ENCODE data around the gene OR7G2. TPM values are rescaled to one million over a fixed set of nuclear protein-coding genes. Genes with fewer than 3 reads are reported as not detected.
"Not testable (repeated sequence)": the region's sequence is repeated elsewhere in the genome, so short reads cannot be mapped to it uniquely, and the experiment has no call there.

OR7G2 gene
- total and polyA plus RNA-seq, 2 donors (not counting 3 experiments of a cell fraction or from before 2014, with no cell fraction given), result not detected

DNA sequence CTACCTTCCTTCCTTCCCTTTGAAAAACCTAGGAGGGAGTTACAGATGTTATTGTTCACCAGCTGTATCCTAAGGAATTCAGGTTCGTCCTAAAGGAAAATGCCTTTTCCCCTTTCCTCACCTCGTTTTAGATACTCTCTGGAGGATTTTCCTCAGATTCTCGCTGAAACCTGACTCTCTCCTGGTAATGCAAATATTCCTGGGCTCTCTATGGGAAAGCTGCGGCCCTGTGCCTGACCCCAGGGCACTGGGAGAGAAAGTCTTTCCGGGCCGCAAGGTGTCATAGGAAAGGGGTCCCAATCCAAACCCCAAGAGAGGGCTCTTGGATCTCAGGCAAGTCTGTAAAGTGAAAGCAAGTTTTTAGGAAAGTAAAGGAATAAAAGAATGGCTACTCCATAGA lies 33.5 kb downstream of the OR7G2 start:
- H3K27ac ChIP-seq (ENCODE audit: insufficient read depth, low read depth, low read length), result no peak overlapping the region
- BruUV-seq (replicated peaks), result no TSS peak
- CTCF ChIA-PET, result no interaction called here
- no peak for DNase-seq (ENCODE audit: low read depth, low spot score)
- no peaks in the 10 kb centered on the region for H3K79me2 ChIP-seq (ENCODE audit: control insufficient read depth, insufficient read depth, low read length)
- no peak overlapping the region for H3K9ac ChIP-seq (replicated peaks; ENCODE audit: extremely low read depth, insufficient read depth, low read length)
- TF ChIP-seq EZH2 (IDR thresholded peaks at IDR 0.05; ENCODE audit: borderline replicate concordance, low read depth, low read length, severe bottlenecking) (no peak), POLR2A (IDR thresholded peaks at IDR 0.05; ENCODE audit: low read depth, low read length) (no peak), MYC (IDR thresholded peaks at IDR 0.05; ENCODE audit: low read depth, low read length) (no peak), GATA2 (IDR thresholded peaks at IDR 0.05; ENCODE audit: insufficient read depth, insufficient read length, low read depth, low read length) (no peak), FOS (IDR thresholded peaks at IDR 0.05; ENCODE audit: borderline replicate concordance, insufficient read depth, low read length) (no peak)
- TF ChIP-seq, protein P1, sequence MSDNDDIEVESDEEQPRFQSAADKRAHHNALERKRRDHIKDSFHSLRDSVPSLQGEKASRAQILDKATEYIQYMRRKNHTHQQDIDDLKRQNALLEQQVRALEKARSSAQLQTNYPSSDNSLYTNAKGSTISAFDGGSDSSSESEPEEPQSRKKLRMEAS (IDR thresholded peaks at IDR 0.05; ENCODE audit: insufficient read depth, insufficient read length), result no peak
- H3K4me2 ChIP-seq (ENCODE audit: insufficient read depth, low read length), result no peak overlapping the region
- H2AFZ ChIP-seq (ENCODE audit: low read depth, low read length), result no peak overlapping the region
- H3K4me1 ChIP-seq (ENCODE audit: control insufficient read depth, extremely low read depth, insufficient read depth, low read length), result peaks cover 5% of the 10 kb centered on the region
- no peaks in the 10 kb centered on the region for H3K9me3 ChIP-seq (replicated peaks; ENCODE audit: control insufficient read depth, insufficient read depth, low read length)
- no peaks in the 10 kb centered on the region for H3K27me3 ChIP-seq (ENCODE audit: control insufficient read depth in 2 of 2, insufficient read depth in 2 of 2, low read length in 2 of 2)
- dilution Hi-C loops (cut with MboI; ENCODE audit: extremely low pct_ligation_motif_present, low sequenced_read_pairs), result no loop called here
- intact Hi-C loops (cut with micrococcal nuclease), result no loop called here
- H3K36me3 ChIP-seq (ENCODE audit: control insufficient read depth in 2 of 2, extremely low read depth in 1 of 2, insufficient read depth in 2 of 2, low read length in 2 of 2), result no peaks in the 10 kb centered on the region
- no peak for FAIRE-seq
- POLR2A ChIA-PET, result no interaction called here
- no peaks in the 10 kb centered on the region for H3K9me1 ChIP-seq (replicated peaks; ENCODE audit: control insufficient read depth, extremely low read depth, insufficient read depth, low read length)
- H3K4me3 ChIP-seq (replicated peaks in 1 of 3; ENCODE audit: insufficient read depth in 1 of 3, low read depth in 1 of 3, low read length in 3 of 3), result no peak overlapping the region
- no peaks in the 10 kb centered on the region for H4K20me1 ChIP-seq (replicated peaks; ENCODE audit: control insufficient read depth, extremely low read depth, insufficient read depth, low read length)

DNA sequence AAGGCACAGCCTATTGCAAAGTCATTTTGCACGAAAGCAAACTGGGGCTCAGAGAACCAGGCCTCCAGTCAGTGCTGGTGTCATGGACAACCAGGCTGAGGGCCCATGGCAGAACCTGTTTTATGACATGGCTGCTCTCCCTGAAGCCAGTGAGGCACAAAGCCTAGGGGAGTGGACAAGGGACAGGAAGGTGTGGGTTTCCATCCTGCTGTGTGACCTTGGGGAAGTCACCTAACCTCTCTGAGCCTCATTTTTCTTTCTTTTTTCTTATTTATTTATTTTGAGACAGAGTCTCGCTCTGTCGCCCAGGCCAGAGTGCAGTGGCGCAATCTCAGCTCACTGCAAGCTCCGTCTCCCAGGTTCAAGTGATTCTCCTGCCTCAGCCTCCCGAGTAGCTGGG lies 35.6 kb downstream of the OR7G2 start:
- POLR2A ChIA-PET; H3K4me1 ChIP-seq (ENCODE audit: control insufficient read depth, extremely low read depth, insufficient read depth, low read length); H4K20me1 ChIP-seq (replicated peaks; ENCODE audit: control insufficient read depth, extremely low read depth, insufficient read depth, low read length); H3K4me3 ChIP-seq (replicated peaks in 1 of 3; ENCODE audit: insufficient read depth in 1 of 3, low read depth in 1 of 3, low read length in 3 of 3); dilution Hi-C loops (cut with MboI; ENCODE audit: extremely low pct_ligation_motif_present, low sequenced_read_pairs); H3K4me2 ChIP-seq (ENCODE audit: insufficient read depth, low read length); H3K27ac ChIP-seq (ENCODE audit: insufficient read depth, low read depth, low read length); FAIRE-seq; BruUV-seq (replicated peaks); H3K27me3 ChIP-seq (ENCODE audit: control insufficient read depth in 2 of 2, insufficient read depth in 2 of 2, low read length in 2 of 2); H3K9ac ChIP-seq (replicated peaks; ENCODE audit: extremely low read depth, insufficient read depth, low read length); H3K36me3 ChIP-seq (ENCODE audit: control insufficient read depth in 2 of 2, extremely low read depth in 1 of 2, insufficient read depth in 2 of 2, low read length in 2 of 2); H3K9me3 ChIP-seq (replicated peaks; ENCODE audit: control insufficient read depth, insufficient read depth, low read length); H3K79me2 ChIP-seq (ENCODE audit: control insufficient read depth, insufficient read depth, low read length); CTCF ChIA-PET; intact Hi-C loops (cut with micrococcal nuclease); DNase-seq (ENCODE audit: low read depth, low spot score); H2AFZ ChIP-seq (ENCODE audit: low read depth, low read length); H3K9me1 ChIP-seq (replicated peaks; ENCODE audit: control insufficient read depth, extremely low read depth, insufficient read depth, low read length): not testable (repeated sequence)
